ENCODE data around the gene ADAMTS14.

ADAMTS14 gene

DNA sequence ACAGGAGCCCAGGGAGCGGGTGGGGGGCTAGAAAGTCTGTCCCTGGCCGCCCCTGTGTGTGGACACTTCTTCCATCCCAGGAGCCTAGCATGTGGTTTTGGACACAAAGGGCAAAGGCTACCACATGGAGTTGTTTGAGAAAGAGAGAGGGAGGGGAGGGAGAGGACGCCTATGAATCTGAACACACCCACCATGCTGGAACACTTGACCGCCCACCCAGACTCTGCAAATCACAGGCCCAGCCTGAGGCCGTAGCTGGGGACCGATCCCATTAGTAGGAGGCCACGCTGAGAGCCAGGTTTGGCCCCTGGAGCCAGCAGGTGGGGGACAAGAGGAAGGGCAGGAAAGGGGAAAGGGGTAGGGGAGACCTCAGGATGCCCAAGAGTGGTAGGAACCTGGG is 39.6 kb downstream of the ADAMTS14 start:
- H3K4me3 ChIP-seq (ENCODE audit: low read depth, low read length) = no peak overlapping the region
- no peak for DNase-seq (ENCODE audit: low read depth)
- TF ChIP-seq POLR2A (IDR thresholded peaks at IDR 0.05; ENCODE audit: extremely low read depth, insufficient read length) (no peak), MYC (IDR thresholded peaks at IDR 0.05; ENCODE audit: low read depth, low read length) (no peak)
- TF ChIP-seq, protein P1, sequence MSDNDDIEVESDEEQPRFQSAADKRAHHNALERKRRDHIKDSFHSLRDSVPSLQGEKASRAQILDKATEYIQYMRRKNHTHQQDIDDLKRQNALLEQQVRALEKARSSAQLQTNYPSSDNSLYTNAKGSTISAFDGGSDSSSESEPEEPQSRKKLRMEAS (IDR thresholded peaks at IDR 0.05; ENCODE audit: low read depth, low read length) = no peak
- TF ChIP-seq, protein P2, sequence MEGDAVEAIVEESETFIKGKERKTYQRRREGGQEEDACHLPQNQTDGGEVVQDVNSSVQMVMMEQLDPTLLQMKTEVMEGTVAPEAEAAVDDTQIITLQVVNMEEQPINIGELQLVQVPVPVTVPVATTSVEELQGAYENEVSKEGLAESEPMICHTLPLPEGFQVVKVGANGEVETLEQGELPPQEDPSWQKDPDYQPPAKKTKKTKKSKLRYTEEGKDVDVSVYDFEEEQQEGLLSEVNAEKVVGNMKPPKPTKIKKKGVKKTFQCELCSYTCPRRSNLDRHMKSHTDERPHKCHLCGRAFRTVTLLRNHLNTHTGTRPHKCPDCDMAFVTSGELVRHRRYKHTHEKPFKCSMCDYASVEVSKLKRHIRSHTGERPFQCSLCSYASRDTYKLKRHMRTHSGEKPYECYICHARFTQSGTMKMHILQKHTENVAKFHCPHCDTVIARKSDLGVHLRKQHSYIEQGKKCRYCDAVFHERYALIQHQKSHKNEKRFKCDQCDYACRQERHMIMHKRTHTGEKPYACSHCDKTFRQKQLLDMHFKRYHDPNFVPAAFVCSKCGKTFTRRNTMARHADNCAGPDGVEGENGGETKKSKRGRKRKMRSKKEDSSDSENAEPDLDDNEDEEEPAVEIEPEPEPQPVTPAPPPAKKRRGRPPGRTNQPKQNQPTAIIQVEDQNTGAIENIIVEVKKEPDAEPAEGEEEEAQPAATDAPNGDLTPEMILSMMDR (IDR thresholded peaks at IDR 0.05; ENCODE audit: low read depth, low read length) = no peak

DNA sequence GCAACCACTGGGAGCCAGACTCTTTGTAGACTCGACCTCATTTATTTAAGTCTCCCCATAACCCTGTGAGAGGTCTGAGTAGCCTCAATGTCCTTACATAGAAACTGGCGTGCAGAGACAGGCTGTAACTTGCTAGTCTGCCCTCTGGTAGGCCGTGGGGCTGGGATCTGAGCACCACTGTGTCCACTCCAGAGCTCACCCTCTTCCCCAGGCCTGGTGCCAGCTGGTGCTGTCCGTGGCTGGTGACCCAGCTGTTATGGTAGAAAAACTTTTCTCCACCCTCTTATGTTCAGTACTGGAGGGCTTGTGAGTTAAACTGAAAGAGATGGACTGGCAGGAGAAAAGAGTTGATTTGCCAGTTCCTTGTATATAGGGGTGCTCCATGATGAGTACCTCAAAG is 41.9 kb downstream of the ADAMTS14 start:
- TF ChIP-seq POLR2A (IDR thresholded peaks at IDR 0.05; ENCODE audit: extremely low read depth, insufficient read length) = no peak
- no peak overlapping the region for H3K4me3 ChIP-seq (ENCODE audit: low read depth, low read length)
- DNase-seq (ENCODE audit: low read depth) = no peak

DNA sequence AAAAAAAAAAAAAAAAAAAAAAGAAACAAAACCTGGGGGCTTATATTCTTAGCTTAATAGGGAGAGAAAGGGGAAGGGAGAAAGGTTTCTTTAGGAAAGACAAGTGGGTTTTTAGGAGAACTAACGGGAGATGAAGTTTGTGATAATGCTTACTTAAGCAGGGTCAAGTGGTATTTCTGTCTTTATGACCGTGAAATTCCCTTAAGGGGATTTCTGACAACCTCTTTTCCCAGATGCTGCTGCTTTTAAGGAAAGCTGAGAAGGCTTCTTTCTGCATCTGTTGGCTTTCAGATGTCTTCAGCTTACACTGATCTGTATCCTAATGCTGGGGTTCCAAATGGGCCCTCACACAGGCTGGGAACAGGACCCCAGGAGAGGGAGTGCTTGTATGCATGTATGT is 42.6 kb downstream of the ADAMTS14 start:
- H3K4me3 ChIP-seq (ENCODE audit: low read depth, low read length) = no peak overlapping the region
- DNase-seq (ENCODE audit: low read depth) = no peak
- TF ChIP-seq MYC (IDR thresholded peaks at IDR 0.05; ENCODE audit: low read depth, low read length) (no peak), POLR2A (IDR thresholded peaks at IDR 0.05; ENCODE audit: extremely low read depth, insufficient read length) (no peak)
- TF ChIP-seq, protein P1 (IDR thresholded peaks at IDR 0.05; ENCODE audit: low read depth, low read length) = no peak
- TF ChIP-seq, protein P2 (IDR thresholded peaks at IDR 0.05; ENCODE audit: low read depth, low read length) = no peak

DNA sequence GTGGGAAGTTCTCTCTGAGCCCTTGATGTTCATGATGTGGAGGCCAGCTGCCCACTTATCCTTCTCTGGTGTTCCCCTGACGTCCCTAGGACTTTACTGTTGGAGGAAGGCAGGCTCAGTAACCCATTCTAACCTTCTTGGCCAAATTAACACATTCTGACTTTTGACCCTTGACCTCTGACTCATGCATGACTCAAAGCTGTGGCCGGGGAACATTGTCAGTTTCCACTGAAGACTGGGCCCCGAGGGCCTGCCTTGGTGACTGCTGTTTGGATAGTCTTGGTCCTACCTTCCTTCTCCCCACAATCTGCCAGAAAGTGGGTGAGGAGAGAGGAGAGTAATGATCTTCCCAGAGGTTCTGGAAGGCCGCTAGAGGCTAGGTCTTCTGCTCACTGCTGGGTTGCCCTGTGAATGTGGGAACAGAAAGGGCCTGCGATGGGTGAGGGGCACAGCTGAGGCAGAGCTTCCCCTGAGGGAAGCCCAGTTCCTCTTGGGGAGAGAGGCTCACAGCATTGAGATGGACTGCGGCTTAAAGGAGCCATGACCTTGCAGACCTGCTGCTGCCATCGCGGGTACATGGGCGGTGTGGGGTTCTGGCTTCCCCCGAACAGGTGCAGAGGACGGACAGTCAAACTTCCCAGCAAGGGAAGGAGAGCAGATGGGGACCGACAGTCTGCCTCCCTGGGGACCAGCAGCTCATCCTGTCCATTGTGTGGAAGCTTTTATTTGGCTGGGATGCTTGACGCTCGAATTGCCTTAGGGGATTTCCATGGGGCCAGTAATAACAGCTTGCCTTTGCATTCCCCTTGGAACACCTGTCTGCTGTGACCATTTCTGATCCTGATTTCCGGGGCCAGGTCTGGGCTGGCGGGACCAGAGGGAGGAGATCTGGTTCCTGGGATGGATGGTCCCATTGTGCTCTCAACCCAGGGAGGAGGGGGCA is 43.8 kb downstream of the ADAMTS14 start:
- peak overlapping the region; percentile 29 for H3K4me3 ChIP-seq (ENCODE audit: low read depth, low read length)
- DNase-seq (ENCODE audit: low read depth) = peak; percentile 88
- TF ChIP-seq POLR2A (IDR thresholded peaks at IDR 0.05; ENCODE audit: extremely low read depth, insufficient read length) (no peak), MYC (IDR thresholded peaks at IDR 0.05; ENCODE audit: low read depth, low read length) (no peak; the same call in 1 of the 2 replicates)
- TF ChIP-seq, protein P2 (IDR thresholded peaks at IDR 0.05; ENCODE audit: low read depth, low read length) = no peak
- TF ChIP-seq, protein P1 (IDR thresholded peaks at IDR 0.05; ENCODE audit: low read depth, low read length) = 0 out of 2 replicates have a peak, but pooled peaks have one; percentile 6

DNA sequence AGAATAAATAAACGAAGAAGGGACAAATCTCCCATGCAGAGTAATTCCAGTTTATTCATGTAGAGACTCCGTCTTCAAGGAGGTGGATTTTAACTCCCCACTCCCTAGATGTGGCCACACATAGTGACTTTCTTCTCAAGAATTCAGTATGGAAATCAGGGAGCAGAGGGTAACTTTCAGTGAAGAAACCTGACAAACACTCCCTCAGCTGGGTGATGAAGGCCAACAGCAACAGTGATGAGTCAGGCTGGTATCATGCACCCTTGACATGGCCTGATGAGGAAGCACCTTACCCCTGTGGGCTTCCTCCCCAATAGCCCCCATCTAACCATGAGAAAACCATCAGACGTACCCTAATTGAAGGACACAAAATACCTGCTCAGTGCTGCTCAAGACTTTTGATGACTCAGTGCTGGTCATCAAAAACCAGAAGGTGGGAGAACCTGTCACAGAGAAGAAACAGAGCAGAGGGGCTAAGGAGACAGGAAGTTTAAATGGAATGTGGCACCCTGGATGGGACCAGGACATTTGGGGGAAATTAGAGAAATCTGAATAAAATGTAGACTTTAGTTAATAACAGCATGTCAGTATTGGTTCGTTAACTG is 50.6 kb downstream of the ADAMTS14 start:
- peak; percentile 50 for DNase-seq (ENCODE audit: low read depth)
- no peak overlapping the region for H3K4me3 ChIP-seq (ENCODE audit: low read depth, low read length)
- no peak for TF ChIP-seq POLR2A (IDR thresholded peaks at IDR 0.05; ENCODE audit: extremely low read depth, insufficient read length)
- TF ChIP-seq MYC (IDR thresholded peaks at IDR 0.05; ENCODE audit: low read depth, low read length) = no peak
- TF ChIP-seq, protein P2 (IDR thresholded peaks at IDR 0.05; ENCODE audit: low read depth, low read length) = no peak
- TF ChIP-seq, protein P1 (IDR thresholded peaks at IDR 0.05; ENCODE audit: low read depth, low read length) = no peak

DNA sequence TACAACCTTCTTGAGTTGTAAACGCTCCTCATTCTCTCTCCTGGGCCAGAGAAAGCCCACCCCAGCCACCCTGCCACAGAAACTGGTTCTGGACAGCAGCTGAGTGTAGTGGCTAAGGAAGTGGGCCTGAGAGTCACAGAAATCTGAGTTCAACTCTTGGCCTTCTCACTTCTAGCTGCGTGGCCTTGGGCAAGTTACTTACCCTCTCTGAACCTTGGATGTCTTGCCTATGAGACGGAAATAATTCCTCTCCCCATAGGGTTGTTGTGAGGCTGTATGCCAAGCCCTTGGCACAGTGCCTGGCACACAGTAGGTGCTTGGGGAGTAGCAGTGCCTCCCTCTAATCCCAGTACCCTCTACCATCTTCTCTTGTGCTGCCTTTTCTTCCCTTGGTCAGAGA is 51.5 kb downstream of the ADAMTS14 start:
- TF ChIP-seq, protein P1 (IDR thresholded peaks at IDR 0.05; ENCODE audit: low read depth, low read length) = no peak
- TF ChIP-seq, protein P2 (IDR thresholded peaks at IDR 0.05; ENCODE audit: low read depth, low read length) = no peak
- TF ChIP-seq POLR2A (IDR thresholded peaks at IDR 0.05; ENCODE audit: extremely low read depth, insufficient read length) (no peak), MYC (IDR thresholded peaks at IDR 0.05; ENCODE audit: low read depth, low read length) (no peak)
- no peak for DNase-seq (ENCODE audit: low read depth)
- H3K4me3 ChIP-seq (ENCODE audit: low read depth, low read length) = no peak overlapping the region

Measured in NB4 (cell line).